NCI-H128 (cell line): ENCODE results near the gene CPEB4.

Experiments
- DNase-seq: peaks from one replicate; lab custom pipeline; 2025; ENCODE audit not compliant: unreplicated experiment; lab: John Stamatoyannopoulos, UW

CPEB4 gene

GRCh38 chr5:173911623-173912022, 23.5 kb downstream of the CPEB4 start:
- no peak for DNase-seq

- no peak for DNase-seq
These were observed 25.7 kb downstream of the CPEB4 start for GRCh38 chr5:173913686-173914321.

GRCh38 chr5:173915310-173916014, 27.3 kb downstream of the CPEB4 start:
- no peak for DNase-seq

GRCh38 chr5:173916233-173916632, 28.1 kb downstream of the CPEB4 start:
- no peak for DNase-seq

GRCh38 chr5:173917788-173918786, 29.9 kb downstream of the CPEB4 start:
- DNase-seq = peak; percentile 8

- DNase-seq = no peak
These were observed 31.3 kb downstream of the CPEB4 start for GRCh38 chr5:173919443-173919842.

GRCh38 chr5:173920024-173920753, 32.0 kb downstream of the CPEB4 start:
- peak; percentile 2 for DNase-seq

- no peak for DNase-seq
These were observed 32.9 kb downstream of the CPEB4 start for GRCh38 chr5:173920866-173921555.

GRCh38 chr5:173922527-173922926, 34.4 kb downstream of the CPEB4 start:
- DNase-seq = no peak

- DNase-seq = no peak
These were observed 35.3 kb downstream of the CPEB4 start for GRCh38 chr5:173923218-173924095.

GRCh38 chr5:173924899-173925298, 36.8 kb downstream of the CPEB4 start:
- DNase-seq = no peak

- no peak for DNase-seq
These were observed 37.4 kb downstream of the CPEB4 start for GRCh38 chr5:173925449-173926071.

- DNase-seq = no peak
These were observed 38.2 kb downstream of the CPEB4 start for GRCh38 chr5:173926359-173926758.

- no peak for DNase-seq
These were observed 40.9 kb downstream of the CPEB4 start for GRCh38 chr5:173928871-173929574.

GRCh38 chr5:173932695-173933139, 44.6 kb downstream of the CPEB4 start:
- no peak for DNase-seq

- no peak for DNase-seq
These were observed 45.8 kb downstream of the CPEB4 start for GRCh38 chr5:173933901-173934300.

GRCh38 chr5:173935396-173935795, 47.2 kb downstream of the CPEB4 start:
- no peak for DNase-seq

GRCh38 chr5:173940269-173940668, 52.1 kb downstream of the CPEB4 start:
- no peak for DNase-seq
